ENCODE data around the gene ARHGAP30.
"Not testable (repeated sequence)": the region's sequence is repeated elsewhere in the genome, so short reads cannot be mapped to it uniquely, and the experiment has no call there.

The ARHGAP30 gene

GRCh38 chr1:161070761-161071160 lies 1.1 kb upstream of the ARHGAP30 start:
- no peak overlapping the region for H3K4me3 ChIP-seq (replicated peaks; ENCODE audit: low read depth, low read length)
- DNase-seq (ENCODE audit: low read depth), result no peak
- TF ChIP-seq CTCF (IDR thresholded peaks at IDR 0.05; ENCODE audit: low read length, missing control alignments), result no peak

- DNase-seq (ENCODE audit: low read depth), result no peak
- H3K4me3 ChIP-seq (replicated peaks; ENCODE audit: low read depth, low read length), result no peak overlapping the region
- no peak for TF ChIP-seq CTCF (IDR thresholded peaks at IDR 0.05; ENCODE audit: low read length, missing control alignments)
These were observed 450 bp downstream of the ARHGAP30 start for GRCh38 chr1:161069241-161069640.

- no peak for TF ChIP-seq CTCF (IDR thresholded peaks at IDR 0.05; ENCODE audit: low read length, missing control alignments)
- H3K4me3 ChIP-seq (replicated peaks; ENCODE audit: low read depth, low read length), result no peak overlapping the region
- DNase-seq (ENCODE audit: low read depth), result no peak
These were observed 1.1 kb downstream of the ARHGAP30 start for GRCh38 chr1:161068306-161069234.

- TF ChIP-seq CTCF (IDR thresholded peaks at IDR 0.05; ENCODE audit: low read length, missing control alignments), result no peak
- H3K4me3 ChIP-seq (replicated peaks; ENCODE audit: low read depth, low read length), result no peak overlapping the region
- DNase-seq (ENCODE audit: low read depth), result no peak
These were observed 3.0 kb downstream of the ARHGAP30 start for GRCh38 chr1:161066694-161067093.

GRCh38 chr1:161065681-161066080 lies 4.0 kb downstream of the ARHGAP30 start:
- not testable (repeated sequence) for H3K4me3 ChIP-seq (replicated peaks; ENCODE audit: low read depth, low read length); DNase-seq (ENCODE audit: low read depth)

- not testable (repeated sequence) for H3K4me3 ChIP-seq (replicated peaks; ENCODE audit: low read depth, low read length); DNase-seq (ENCODE audit: low read depth)
These were observed 5.8 kb downstream of the ARHGAP30 start for GRCh38 chr1:161063936-161064335.

GRCh38 chr1:161061419-161061818 lies 8.3 kb downstream of the ARHGAP30 start:
- TF ChIP-seq CTCF (IDR thresholded peaks at IDR 0.05; ENCODE audit: low read length, missing control alignments), result no peak
- H3K4me3 ChIP-seq (replicated peaks; ENCODE audit: low read depth, low read length), result no peak overlapping the region
- no peak for DNase-seq (ENCODE audit: low read depth)

GRCh38 chr1:161059293-161059692 lies 10.4 kb downstream of the ARHGAP30 start:
- no peak for DNase-seq (ENCODE audit: low read depth)
- no peak overlapping the region for H3K4me3 ChIP-seq (replicated peaks; ENCODE audit: low read depth, low read length)
- no peak for TF ChIP-seq CTCF (IDR thresholded peaks at IDR 0.05; ENCODE audit: low read length, missing control alignments)
